Subcutaneous adipose tissue (tissue), 4 donors: ENCODE data around the gene ABHD8. TPM values are rescaled to one million over a fixed set of nuclear protein-coding genes. Genes with fewer than 3 reads are reported as not detected.

Experiments
- total RNA-seq, 4 donors: library from RNA; depleted of rRNA; stranded (reverse); fragments of >200 nt; gene quantifications; one replicate each; pipeline ENCODE4 v1.1.0, GENCODE V29; 2016
- TF ChIP-seq, protein P1 (sequence below): fragments of 450-650 bp; IDR thresholded peaks from one replicate; pipeline ENCODE4 v1.5.1; 2016; ENCODE audit warnings: low read depth, mild to moderate bottlenecking, control low read depth, antibody characterized with exemption, moderate library complexity

ABHD8 gene
- total RNA-seq, 4 donors from 2014 or later = 6.2 to 17.5 (median 12.1) TPM

DNA sequence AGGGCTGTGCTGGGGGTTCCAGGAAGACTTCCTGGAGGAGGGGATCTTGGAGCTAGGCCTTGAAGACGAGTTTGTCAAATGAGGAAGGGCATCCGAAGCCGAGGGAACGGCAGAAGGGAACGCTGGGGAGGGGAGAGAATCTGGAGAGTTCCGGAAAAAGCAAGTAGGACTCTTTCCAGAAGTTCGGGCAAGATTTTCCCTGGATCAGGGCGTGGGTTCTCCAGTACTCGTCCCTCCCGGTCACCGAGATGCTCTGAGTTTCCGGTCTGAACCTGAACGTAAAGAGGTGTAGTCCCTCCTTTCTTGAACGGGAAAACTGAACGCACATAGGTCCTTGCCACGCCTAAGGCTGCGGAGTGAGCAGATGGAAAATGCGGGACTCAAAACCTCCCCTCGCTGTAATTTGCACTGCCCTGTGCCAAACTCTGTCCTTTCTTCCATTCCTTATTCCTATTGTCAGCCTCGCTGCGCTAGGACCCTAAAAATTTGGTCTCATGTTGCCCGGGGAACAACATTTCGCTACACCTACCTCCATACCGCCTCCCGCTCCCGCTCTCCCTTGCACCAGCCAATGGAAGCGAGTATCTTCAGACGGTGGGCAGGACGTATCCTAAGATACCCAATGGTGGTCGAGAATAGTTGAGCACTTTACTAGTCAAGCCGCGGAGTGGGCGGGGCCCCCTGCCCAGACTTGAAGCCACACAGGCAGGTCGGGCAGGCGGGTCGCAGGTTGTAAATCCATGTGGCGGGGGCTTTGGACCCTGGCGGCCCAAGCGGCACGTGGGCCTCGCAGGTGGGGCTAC lies 33.8 kb upstream of the ABHD8 start, which contains the start of gene GTPBP3:
GTPBP3 (plus strand) TSS at position 682 of the 803 bp plus-strand sequence; CDS start at position 741, 59 bp downstream.
- TF ChIP-seq, protein P1, sequence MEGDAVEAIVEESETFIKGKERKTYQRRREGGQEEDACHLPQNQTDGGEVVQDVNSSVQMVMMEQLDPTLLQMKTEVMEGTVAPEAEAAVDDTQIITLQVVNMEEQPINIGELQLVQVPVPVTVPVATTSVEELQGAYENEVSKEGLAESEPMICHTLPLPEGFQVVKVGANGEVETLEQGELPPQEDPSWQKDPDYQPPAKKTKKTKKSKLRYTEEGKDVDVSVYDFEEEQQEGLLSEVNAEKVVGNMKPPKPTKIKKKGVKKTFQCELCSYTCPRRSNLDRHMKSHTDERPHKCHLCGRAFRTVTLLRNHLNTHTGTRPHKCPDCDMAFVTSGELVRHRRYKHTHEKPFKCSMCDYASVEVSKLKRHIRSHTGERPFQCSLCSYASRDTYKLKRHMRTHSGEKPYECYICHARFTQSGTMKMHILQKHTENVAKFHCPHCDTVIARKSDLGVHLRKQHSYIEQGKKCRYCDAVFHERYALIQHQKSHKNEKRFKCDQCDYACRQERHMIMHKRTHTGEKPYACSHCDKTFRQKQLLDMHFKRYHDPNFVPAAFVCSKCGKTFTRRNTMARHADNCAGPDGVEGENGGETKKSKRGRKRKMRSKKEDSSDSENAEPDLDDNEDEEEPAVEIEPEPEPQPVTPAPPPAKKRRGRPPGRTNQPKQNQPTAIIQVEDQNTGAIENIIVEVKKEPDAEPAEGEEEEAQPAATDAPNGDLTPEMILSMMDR = no peak

DNA sequence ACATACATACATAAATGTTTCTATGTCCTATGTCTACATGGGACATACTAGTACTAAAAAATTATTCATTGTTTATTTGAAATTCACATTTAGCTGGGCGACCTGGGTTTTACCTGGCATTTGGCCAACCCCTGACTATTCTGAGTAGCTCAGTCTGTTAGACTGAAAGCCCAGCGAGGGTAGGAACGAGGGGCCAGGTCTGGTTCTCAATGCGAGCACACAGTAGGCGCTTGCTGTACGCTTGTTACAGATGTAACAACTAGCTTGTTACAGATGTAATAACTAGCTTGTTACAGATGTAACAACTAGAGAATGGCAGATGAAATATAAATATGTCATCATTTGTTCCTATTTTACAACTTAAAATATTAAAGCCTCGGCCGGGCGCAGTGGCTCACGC lies 32.4 kb upstream of the ABHD8 start:
- TF ChIP-seq, protein P1 = no peak

DNA sequence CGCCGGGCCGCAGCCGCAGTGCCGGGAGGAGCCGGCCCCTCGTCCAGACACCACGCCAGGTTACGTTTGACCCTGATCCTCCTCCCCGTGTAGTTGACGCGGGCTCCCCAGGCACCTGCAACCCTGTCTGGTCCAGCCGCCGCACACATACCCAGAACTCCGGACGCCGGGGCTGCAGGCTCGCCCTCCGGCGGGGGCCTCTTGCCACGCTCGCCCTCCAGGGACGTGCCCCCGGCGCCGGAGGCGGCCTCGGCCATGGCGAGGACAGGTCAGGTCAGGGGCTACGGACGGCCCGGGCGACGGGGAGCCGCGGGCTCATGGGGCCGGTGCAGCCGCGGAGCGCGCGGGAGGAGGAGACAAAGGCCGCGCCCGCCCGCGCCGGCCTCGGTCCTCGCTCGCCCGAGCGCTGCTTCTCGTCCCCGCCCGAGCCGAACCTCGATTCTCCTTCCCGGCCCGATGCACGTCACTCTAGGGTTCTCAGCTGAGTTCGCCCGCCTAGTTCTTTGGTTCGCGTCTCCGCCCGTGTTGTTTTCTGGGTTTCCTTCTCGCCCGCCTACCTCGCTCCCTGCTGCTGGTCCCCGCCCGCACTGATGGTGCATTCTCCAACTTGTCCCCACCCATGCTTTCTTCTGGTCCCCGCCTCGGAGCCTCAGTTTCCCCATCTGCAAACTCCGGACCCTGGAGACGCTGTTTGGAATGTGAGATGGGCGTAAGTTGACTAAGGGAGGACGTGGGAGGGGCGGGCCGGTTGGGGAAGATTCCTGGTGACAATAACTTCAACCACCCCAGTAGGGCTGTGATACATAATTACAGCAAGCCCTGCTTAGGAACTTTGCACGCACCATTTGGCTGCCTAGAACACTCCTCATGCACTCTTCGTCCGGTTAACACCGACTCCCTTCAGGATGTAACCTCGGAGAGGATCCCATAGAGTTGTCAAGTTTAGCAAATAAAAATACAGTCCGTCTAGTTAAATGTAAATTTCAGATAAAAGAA lies 31.5 kb upstream of the ABHD8 start, which contains the start of gene ANO8:
ANO8 (minus strand) TSS at position 442 of the 996 bp plus-strand sequence; CDS start at position 257, 185 bp downstream.
- TF ChIP-seq, protein P1 = no peak

DNA sequence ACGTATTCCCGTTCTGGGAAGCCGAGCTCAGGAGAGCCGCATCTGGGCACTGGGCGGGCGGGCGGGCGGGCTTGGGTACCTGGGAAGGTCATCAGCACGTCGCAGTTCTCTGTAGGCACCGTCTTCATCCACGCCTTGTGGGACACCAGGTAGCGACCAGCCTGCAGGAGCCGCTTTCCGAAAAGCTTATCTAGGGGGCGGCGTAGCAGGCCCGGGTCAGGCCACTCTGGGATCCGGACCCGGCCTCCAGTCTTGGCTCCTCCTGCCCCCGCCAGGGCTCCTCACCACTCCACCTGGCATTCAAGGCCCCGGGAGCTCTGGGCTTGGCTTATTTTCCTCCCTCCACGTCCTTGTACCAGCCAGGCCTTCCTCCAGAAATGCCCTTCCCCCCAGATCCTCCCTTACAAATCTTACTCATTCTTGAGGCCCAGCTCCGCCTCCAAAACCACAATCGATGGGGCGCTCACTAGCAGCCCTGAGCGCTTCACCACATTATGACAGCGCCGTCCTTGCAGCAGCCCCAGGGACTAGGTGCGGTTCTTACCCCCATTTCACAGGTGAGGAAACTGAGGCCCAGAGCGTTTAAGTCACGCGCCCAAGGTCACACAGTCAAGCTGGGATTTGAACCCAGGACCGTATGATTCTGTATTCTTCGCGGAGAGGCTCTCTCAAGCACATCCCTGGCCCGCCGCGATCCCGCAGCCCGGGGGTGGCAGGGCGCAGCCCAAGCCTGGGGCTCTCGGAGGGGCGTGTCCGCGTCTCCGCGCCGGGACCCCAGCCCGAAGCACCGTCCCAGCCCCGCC lies 30.6 kb upstream of the ABHD8 start:
- TF ChIP-seq, protein P1 = no peak

DNA sequence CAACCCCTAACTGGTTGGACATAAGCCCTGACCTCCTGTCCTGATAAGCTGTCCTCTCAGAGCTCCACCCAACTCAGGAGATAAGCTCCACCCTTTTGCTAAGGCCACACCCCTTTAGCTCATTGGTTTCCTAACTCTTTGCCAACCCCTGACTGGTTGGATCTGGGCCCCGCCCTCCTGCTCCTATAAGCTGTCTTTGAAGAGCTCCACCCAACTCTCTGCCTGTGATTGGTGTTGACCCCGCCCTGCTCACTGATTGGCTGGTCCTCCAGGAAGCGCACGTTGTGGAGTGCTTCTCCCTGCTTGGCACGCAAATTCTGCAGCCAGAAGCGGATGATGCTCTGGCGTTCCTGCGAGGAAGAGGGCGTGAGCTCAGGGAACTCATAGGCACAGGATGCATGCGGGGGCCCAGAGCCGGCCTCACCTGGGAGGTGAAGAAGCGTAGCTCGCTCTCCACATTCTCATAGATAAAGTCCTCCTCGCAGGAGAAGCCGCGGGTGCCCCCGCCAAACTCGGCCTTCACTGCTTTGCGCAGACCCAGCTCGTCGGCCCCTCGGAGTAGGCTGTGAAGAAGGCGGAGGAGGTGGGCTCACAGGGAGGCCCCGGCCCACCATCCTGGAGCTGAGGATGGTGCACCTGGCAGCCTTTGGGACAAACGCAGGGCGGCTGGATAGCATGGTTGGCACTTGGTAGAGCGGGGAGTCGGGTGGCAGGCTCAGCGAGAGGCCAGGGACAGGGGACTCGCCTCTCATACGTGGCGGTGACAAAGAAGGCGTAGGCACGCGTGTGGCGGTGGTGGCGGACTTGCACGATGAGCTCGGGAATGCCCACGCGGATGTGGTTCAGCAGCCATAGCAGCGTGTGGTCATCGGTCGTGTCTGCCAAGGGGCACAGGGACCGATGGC lies 29.7 kb upstream of the ABHD8 start:
- TF ChIP-seq, protein P1 = no peak

DNA sequence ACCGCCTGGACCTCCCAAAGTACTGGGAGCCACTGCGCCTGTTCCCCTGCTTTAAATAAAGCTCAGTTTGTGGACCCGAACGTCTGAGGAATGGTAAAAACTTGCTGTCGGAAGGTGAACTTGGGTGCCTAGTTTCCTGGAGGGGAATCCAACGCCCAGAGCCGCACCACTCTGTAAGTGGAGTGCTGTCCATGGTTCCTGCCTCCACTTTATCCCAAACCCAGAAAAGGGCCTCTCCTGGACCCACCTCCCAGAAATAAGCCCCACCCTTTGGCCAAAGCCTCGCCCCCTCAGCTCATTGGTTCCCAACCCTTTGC lies 29.1 kb upstream of the ABHD8 start:
- TF ChIP-seq, protein P1 = no peak
